ENCODE results near the gene FAM180A.

FAM180A gene

DNA sequence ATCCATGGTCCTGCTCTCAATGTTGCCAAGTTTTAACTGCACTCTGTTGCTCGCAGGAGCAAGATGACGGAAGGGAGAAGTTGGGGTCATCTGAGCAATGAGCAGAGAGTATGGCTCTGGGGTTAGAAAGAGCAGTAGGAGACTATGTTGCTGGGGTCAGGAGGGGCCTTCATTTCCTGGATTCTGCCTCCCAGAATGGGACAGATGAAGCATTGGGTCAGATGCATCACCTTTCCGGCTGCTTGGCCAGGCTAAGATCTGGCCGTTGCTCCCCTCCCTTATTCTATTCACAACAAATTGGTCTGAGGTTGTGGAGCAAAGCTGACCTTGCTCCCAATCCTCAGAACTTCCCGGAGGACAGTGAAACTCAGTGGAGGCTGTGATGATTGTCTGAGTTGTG lies 63.9 kb downstream of the FAM180A start:
- in situ Hi-C loops (cut with HindIII; ENCODE audit: low sequenced_read_pairs) = no loop called here

DNA sequence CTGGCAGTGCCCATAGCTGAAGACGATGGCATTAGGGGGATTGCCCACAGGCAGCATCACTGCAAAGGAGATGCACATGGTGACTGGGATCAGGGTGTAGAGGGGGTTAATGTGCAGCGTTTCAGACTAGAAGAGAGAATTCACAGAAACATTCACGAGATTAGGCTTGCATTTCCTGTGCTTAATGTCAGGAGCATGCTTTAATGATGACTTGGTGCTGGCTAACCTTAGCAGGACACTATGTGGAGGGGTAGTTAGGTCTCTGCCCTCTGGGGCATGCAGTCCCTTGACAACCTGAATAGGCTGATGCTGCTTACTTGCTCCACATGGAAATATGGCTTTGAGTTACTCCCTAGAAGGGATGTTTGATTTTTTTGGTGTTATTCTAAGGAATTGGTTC lies 64.5 kb downstream of the FAM180A start:
- in situ Hi-C loops (cut with HindIII; ENCODE audit: low sequenced_read_pairs) = no loop called here
- TF ChIP-seq, protein P1, sequence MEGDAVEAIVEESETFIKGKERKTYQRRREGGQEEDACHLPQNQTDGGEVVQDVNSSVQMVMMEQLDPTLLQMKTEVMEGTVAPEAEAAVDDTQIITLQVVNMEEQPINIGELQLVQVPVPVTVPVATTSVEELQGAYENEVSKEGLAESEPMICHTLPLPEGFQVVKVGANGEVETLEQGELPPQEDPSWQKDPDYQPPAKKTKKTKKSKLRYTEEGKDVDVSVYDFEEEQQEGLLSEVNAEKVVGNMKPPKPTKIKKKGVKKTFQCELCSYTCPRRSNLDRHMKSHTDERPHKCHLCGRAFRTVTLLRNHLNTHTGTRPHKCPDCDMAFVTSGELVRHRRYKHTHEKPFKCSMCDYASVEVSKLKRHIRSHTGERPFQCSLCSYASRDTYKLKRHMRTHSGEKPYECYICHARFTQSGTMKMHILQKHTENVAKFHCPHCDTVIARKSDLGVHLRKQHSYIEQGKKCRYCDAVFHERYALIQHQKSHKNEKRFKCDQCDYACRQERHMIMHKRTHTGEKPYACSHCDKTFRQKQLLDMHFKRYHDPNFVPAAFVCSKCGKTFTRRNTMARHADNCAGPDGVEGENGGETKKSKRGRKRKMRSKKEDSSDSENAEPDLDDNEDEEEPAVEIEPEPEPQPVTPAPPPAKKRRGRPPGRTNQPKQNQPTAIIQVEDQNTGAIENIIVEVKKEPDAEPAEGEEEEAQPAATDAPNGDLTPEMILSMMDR (IDR thresholded peaks at IDR 0.05; ENCODE audit: low read depth, low read length) = no peak
- H3K4me3 ChIP-seq (ENCODE audit: low read depth, low read length) = no peak overlapping the region
- DNase-seq (ENCODE audit: low read depth, low spot score) = peak; percentile 35

More for the DNA sequence above, 63.9 kb downstream of the FAM180A start:
- no peak for DNase-seq (ENCODE audit: low read depth, low spot score)
- H3K4me3 ChIP-seq (ENCODE audit: low read depth, low read length) = no peak overlapping the region
- TF ChIP-seq, protein P1 (IDR thresholded peaks at IDR 0.05; ENCODE audit: low read depth, low read length) = no peak

DNA sequence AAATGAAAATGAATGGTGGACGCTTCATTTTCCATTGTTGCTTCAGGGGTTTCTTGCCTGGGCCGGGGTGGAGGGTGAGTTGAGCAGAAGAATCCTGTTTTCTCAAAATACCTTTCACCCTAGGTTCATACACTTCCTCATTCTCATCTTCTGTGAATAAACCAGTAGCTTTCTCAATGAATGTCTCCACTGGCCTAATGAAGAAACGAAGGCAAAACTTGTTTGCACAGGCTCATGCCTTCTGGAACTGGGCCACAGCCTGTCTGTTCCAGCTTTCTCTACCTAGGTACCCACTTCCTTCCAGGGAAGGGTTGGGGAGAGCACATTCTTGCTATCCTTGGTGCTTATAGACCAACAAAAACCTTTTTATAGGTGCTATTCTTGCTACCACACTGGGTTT lies 65.0 kb downstream of the FAM180A start:
- TF ChIP-seq, protein P1 (IDR thresholded peaks at IDR 0.05; ENCODE audit: low read depth, low read length) = no peak
- in situ Hi-C loops (cut with HindIII; ENCODE audit: low sequenced_read_pairs) = no loop called here
- no peak overlapping the region for H3K4me3 ChIP-seq (ENCODE audit: low read depth, low read length)
- DNase-seq (ENCODE audit: low read depth, low spot score) = no peak

DNA sequence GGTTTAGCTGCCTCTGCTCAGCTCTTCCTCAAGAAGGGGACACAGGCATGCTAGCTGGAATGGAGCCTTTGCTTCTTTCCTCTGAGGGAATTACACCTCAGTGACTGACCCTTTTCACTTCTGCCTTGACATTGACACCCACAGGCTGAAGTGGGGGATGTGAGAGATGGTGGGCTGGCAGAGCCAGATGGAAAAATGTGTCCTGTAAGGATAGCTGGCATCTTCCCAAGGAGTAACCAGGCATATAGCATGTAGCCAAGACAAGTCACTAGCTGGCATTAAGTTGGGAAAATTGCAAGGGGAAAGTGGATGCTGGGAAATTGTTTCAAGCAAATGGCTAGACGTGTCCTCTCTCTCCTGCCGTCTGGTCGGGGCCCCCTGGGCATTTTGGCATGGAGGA lies 66.4 kb downstream of the FAM180A start:
- no peak for DNase-seq (ENCODE audit: low read depth, low spot score)
- TF ChIP-seq, protein P1 (IDR thresholded peaks at IDR 0.05; ENCODE audit: low read depth, low read length) = no peak
- in situ Hi-C loops (cut with HindIII; ENCODE audit: low sequenced_read_pairs) = no loop called here
- H3K4me3 ChIP-seq (ENCODE audit: low read depth, low read length) = no peak overlapping the region

DNA sequence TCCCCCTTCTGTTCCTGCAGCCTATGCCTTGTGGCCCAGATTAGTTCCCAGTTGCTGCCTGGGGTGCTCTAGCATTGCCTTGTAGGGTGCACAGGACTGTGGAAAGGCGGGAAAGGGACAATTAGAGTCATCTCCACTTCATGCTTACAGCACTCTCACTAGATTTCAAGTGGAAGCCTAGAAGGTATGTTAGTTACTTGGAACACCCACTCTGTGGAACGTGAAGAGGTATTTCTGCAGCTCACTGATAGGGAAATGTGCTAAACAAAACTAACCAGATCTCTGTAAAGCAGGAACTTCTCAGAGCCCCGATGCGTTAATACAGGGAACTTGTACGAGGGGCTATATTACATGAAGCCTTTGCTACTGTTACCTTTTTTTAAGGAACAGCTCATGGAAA lies 66.9 kb downstream of the FAM180A start:
- no peak overlapping the region for H3K4me3 ChIP-seq (ENCODE audit: low read depth, low read length)
- DNase-seq (ENCODE audit: low read depth, low spot score) = no peak
- in situ Hi-C loops (cut with HindIII; ENCODE audit: low sequenced_read_pairs) = no loop called here
- TF ChIP-seq, protein P1 (IDR thresholded peaks at IDR 0.05; ENCODE audit: low read depth, low read length) = no peak
